Measurements from ENCODE around the gene ITPK1. TPM values are rescaled to one million over a fixed set of nuclear protein-coding genes. Genes with fewer than 3 reads are reported as not detected.
A peak's percentile ranks its signal among the peaks of the same experiment; 100 is the strongest.

Gene ITPK1
- polyA plus RNA-seq, 2 of the 4 experiments (the other 2 are of a cell fraction), result 46.2 to 47.0 TPM

DNA sequence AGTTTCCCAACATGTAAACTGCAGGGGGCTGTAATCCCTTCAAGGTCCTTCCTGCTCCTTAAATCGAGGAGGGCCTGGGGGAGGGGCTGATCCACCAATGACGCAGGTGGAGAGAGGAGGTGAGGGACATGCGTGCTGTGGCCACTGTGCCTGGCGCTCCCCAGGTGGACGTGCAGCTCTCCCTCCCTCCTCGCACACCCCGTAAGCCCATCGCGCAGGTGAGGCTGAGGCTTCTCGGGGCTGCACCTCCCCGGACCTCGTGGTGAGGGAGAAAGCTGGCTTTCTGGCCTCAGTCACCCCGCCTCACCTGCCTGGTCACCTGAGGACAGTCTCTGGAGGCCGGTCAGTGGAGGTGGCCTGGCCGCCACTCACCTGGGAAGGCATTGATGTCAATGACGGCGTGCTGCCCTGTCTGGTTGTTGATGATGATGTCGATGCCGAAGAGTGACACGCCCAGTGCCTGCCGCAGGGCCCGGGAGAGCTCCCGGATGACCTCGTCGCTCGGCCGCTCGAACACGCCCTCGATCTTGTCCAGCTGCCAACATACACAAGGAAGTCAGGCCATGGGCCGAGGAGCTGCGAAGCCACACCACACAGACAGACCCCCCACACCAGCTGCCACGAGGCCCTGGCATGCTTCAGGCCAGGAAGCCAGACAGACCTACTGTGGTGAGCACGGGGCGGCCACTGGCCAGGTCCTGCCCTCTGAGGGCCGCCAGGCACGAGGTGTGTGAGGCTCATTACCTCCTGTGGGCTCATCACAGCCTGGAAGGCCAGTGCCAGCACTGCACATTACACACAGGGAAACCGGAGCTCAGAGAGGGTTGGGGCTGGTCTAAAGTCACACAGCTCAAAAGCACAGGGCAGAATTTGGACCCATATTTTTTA, 169.5 kb downstream of the ITPK1 start:
- peaks cover 20% of the 10 kb centered on the region for H3K4me1 ChIP-seq
- 33% methylated on average over 28 of the region's 38 CpGs for WGBS (ENCODE audit: missing lambda C conversion rate)
- peak overlapping the region; percentile 34 for H3K4me2 ChIP-seq
- POLR2A ChIA-PET, result interaction anchor here (0.5 kb wide), 1 partner anchor 323 kb away, joined by 8 read pairs; no protein-coding TSS in a partner anchor
- peak overlapping the region; percentile 59 to 88 for H3K27ac ChIP-seq
- ATAC-seq (peak; percentile 62 to 87), DNase-seq (ENCODE audit: low read depth in 1 of 2, low spot score in 1 of 2) (peak; percentile 39 to 91), FAIRE-seq (no peak)
- H3K9me3 ChIP-seq, result no peaks in the 10 kb centered on the region
- CTCF ChIA-PET, result interaction anchor here (0.6 to 5.3 kb wide), 11 partner anchors 9 to 288 kb away, joined by 3 to 30 read pairs (median 6); partner anchors contain the start of gene ITPK1
- H3K4me3 ChIP-seq, result no peak overlapping the region
- TF ChIP-seq CBX2 (IDR thresholded peaks at IDR 0.05; ENCODE audit: borderline replicate concordance, low read depth) (no peak), MAZ (IDR thresholded peaks at IDR 0.05; ENCODE audit: borderline replicate concordance, low read depth, low read length) (no peak), NFE2L2 (conservative IDR thresholded peaks at IDR 0.05; ENCODE audit: low read length) (no peak), ZFP36 (IDR thresholded peaks at IDR 0.05; ENCODE audit: borderline replicate concordance, partially characterized antibody) (peak; percentile 81), TFCP2L1 (CRISPR knock-in tag; IDR thresholded peaks at IDR 0.05) (0 out of 2 replicates have a peak, but pooled peaks have one; percentile 42), CHD2 (IDR thresholded peaks at IDR 0.05; ENCODE audit: low read length, partially characterized antibody) (no peak), RAD21 (conservative IDR thresholded peaks at IDR 0.05 in 1 of 2, IDR thresholded peaks at IDR 0.05 in 1 of 2) (no peak), BHLHE40 (IDR thresholded peaks at IDR 0.05; ENCODE audit: low read depth, low read length) (no peak), HEYL (CRISPR knock-in tag; IDR thresholded peaks at IDR 0.05) (no peak), TP53 (CRISPR knock-in tag; IDR thresholded peaks at IDR 0.05) (peak; percentile 86), ZSCAN20 (CRISPR knock-in tag; IDR thresholded peaks at IDR 0.05) (peak; percentile 69; the same call in 1 of the 2 replicates), RARB (CRISPR knock-in tag; IDR thresholded peaks at IDR 0.05) (no peak), NPAS2 (CRISPR knock-in tag; IDR thresholded peaks at IDR 0.05; ENCODE audit: borderline replicate concordance) (peak; percentile 62; the same call in 1 of the 2 replicates), MYC (IDR thresholded peaks at IDR 0.05; ENCODE audit: borderline replicate concordance, low read length) (peak; percentile 91), HOXB5 (CRISPR knock-in tag; IDR thresholded peaks at IDR 0.05) (0 out of 2 replicates have a peak, but pooled peaks have one; percentile 52), FOXS1 (CRISPR knock-in tag; IDR thresholded peaks at IDR 0.05) (peak; percentile 92), RFX5 (IDR thresholded peaks at IDR 0.05) (no peak), NR3C1 (IDR thresholded peaks at IDR 0.05) (no peak)
- TF ChIP-seq, protein P1, sequence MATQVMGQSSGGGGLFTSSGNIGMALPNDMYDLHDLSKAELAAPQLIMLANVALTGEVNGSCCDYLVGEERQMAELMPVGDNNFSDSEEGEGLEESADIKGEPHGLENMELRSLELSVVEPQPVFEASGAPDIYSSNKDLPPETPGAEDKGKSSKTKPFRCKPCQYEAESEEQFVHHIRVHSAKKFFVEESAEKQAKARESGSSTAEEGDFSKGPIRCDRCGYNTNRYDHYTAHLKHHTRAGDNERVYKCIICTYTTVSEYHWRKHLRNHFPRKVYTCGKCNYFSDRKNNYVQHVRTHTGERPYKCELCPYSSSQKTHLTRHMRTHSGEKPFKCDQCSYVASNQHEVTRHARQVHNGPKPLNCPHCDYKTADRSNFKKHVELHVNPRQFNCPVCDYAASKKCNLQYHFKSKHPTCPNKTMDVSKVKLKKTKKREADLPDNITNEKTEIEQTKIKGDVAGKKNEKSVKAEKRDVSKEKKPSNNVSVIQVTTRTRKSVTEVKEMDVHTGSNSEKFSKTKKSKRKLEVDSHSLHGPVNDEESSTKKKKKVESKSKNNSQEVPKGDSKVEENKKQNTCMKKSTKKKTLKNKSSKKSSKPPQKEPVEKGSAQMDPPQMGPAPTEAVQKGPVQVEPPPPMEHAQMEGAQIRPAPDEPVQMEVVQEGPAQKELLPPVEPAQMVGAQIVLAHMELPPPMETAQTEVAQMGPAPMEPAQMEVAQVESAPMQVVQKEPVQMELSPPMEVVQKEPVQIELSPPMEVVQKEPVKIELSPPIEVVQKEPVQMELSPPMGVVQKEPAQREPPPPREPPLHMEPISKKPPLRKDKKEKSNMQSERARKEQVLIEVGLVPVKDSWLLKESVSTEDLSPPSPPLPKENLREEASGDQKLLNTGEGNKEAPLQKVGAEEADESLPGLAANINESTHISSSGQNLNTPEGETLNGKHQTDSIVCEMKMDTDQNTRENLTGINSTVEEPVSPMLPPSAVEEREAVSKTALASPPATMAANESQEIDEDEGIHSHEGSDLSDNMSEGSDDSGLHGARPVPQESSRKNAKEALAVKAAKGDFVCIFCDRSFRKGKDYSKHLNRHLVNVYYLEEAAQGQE (IDR thresholded peaks at IDR 0.05), result no peak
- TF ChIP-seq, protein P2, sequence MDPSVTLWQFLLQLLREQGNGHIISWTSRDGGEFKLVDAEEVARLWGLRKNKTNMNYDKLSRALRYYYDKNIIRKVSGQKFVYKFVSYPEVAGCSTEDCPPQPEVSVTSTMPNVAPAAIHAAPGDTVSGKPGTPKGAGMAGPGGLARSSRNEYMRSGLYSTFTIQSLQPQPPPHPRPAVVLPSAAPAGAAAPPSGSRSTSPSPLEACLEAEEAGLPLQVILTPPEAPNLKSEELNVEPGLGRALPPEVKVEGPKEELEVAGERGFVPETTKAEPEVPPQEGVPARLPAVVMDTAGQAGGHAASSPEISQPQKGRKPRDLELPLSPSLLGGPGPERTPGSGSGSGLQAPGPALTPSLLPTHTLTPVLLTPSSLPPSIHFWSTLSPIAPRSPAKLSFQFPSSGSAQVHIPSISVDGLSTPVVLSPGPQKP (IDR thresholded peaks at IDR 0.05; ENCODE audit: low read depth, low read length), result no peak
- TF ChIP-seq, protein P3, sequence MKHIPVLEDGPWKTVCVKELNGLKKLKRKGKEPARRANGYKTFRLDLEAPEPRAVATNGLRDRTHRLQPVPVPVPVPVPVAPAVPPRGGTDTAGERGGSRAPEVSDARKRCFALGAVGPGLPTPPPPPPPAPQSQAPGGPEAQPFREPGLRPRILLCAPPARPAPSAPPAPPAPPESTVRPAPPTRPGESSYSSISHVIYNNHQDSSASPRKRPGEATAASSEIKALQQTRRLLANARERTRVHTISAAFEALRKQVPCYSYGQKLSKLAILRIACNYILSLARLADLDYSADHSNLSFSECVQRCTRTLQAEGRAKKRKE (CRISPR knock-in tag; IDR thresholded peaks at IDR 0.05; ENCODE audit: low read depth), result no peak
- TF ChIP-seq, protein P4, sequence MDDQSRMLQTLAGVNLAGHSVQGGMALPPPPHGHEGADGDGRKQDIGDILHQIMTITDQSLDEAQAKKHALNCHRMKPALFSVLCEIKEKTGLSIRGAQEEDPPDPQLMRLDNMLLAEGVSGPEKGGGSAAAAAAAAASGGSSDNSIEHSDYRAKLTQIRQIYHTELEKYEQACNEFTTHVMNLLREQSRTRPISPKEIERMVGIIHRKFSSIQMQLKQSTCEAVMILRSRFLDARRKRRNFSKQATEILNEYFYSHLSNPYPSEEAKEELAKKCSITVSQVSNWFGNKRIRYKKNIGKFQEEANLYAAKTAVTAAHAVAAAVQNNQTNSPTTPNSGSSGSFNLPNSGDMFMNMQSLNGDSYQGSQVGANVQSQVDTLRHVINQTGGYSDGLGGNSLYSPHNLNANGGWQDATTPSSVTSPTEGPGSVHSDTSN (IDR thresholded peaks at IDR 0.05), result no peak
- TF ChIP-seq, protein P5, sequence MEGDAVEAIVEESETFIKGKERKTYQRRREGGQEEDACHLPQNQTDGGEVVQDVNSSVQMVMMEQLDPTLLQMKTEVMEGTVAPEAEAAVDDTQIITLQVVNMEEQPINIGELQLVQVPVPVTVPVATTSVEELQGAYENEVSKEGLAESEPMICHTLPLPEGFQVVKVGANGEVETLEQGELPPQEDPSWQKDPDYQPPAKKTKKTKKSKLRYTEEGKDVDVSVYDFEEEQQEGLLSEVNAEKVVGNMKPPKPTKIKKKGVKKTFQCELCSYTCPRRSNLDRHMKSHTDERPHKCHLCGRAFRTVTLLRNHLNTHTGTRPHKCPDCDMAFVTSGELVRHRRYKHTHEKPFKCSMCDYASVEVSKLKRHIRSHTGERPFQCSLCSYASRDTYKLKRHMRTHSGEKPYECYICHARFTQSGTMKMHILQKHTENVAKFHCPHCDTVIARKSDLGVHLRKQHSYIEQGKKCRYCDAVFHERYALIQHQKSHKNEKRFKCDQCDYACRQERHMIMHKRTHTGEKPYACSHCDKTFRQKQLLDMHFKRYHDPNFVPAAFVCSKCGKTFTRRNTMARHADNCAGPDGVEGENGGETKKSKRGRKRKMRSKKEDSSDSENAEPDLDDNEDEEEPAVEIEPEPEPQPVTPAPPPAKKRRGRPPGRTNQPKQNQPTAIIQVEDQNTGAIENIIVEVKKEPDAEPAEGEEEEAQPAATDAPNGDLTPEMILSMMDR (IDR thresholded peaks at IDR 0.05), result no peak
- TF ChIP-seq, protein P6, sequence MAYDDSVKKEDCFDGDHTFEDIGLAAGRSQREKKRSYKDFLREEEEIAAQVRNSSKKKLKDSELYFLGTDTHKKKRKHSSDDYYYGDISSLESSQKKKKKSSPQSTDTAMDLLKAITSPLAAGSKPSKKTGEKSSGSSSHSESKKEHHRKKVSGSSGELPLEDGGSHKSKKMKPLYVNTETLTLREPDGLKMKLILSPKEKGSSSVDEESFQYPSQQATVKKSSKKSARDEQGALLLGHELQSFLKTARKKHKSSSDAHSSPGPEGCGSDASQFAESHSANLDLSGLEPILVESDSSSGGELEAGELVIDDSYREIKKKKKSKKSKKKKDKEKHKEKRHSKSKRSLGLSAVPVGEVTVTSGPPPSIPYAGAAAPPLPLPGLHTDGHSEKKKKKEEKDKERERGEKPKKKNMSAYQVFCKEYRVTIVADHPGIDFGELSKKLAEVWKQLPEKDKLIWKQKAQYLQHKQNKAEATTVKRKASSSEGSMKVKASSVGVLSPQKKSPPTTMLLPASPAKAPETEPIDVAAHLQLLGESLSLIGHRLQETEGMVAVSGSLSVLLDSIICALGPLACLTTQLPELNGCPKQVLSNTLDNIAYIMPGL (CRISPR knock-in tag; IDR thresholded peaks at IDR 0.05; ENCODE audit: borderline replicate concordance), result no peak
- TF ChIP-seq, protein P7, sequence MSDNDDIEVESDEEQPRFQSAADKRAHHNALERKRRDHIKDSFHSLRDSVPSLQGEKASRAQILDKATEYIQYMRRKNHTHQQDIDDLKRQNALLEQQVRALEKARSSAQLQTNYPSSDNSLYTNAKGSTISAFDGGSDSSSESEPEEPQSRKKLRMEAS (IDR thresholded peaks at IDR 0.05), result peak; percentile 98
- TF ChIP-seq, protein P8, sequence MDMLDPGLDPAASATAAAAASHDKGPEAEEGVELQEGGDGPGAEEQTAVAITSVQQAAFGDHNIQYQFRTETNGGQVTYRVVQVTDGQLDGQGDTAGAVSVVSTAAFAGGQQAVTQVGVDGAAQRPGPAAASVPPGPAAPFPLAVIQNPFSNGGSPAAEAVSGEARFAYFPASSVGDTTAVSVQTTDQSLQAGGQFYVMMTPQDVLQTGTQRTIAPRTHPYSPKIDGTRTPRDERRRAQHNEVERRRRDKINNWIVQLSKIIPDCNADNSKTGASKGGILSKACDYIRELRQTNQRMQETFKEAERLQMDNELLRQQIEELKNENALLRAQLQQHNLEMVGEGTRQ (IDR thresholded peaks at IDR 0.05), result no peak
